GM18867 (cell line): Measurements from ENCODE around the gene MYPOP.

Experiments
- ATAC-seq: cut with Tn5 transposase; IDR thresholded peaks from one replicate; pipeline ENCODE4 v1.9.1; 2021; ENCODE audit warnings: mild to moderate bottlenecking, moderate library complexity; ENCODE audit not compliant: unreplicated experiment

MYPOP gene

DNA sequence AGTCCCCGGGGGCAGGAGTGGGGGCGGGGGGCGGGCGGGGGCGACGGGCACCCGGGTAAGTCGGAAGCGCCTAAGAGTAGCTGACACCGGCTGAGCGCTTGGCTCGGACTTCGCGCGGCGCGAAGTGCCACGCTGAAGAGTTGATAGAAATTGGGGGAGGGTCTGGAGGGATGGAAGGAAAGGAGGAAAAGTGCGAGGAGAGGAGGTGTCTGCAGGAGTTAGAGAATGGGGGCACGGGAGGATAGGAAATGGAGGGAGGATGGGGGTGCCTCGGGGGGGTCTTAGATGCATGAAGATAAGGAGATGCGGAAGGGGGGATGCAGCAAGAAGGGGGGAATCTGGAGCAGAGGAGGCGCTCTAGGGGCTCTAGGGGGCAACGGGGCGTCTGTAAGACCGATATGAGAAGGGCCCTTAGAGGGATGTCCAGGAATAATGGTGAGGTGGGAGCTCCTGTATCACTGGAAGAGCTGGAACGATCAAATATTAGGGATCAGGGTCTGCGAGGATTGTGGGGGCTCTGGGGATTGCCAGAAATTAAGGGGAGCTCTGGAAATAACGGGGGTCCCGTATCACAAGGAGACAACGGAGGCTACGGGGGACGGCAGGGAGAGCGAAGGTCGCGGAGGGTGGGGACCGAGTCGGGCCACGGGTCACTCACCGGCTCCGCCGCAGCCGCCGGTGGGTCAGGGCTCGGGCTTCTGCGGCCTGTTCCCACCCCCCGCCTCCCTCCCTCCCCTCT, at the start of gene MYPOP:
Gene MYPOP (minus strand): TSS at position 702 of the 739 bp plus-strand sequence. CDS start 840 bp downstream, outside the sequence.
- ATAC-seq: no peak

DNA sequence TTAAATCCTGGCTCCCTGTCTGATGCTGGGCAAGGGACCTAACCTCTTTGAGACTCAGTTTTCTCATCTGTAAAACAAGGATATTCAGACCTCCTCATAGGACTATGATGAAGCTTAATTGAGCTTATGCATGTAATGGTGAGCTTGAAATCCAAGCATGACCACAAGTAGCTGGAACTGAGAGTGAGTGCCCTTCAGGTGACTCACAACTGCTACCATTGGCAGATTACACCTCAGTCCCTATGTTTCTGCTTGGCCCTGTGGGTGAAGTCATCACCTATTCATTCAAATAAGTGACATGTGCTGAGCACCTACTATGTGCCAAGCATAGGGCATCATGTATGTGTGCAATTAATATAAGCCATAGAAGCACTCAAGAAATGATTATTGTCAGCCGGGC, 45.5 kb upstream of the MYPOP start:
- no peak for ATAC-seq

- no peak for ATAC-seq
These were observed 38.0 kb upstream of the MYPOP start for GRCh38 chr19:45940515-45940805.

DNA sequence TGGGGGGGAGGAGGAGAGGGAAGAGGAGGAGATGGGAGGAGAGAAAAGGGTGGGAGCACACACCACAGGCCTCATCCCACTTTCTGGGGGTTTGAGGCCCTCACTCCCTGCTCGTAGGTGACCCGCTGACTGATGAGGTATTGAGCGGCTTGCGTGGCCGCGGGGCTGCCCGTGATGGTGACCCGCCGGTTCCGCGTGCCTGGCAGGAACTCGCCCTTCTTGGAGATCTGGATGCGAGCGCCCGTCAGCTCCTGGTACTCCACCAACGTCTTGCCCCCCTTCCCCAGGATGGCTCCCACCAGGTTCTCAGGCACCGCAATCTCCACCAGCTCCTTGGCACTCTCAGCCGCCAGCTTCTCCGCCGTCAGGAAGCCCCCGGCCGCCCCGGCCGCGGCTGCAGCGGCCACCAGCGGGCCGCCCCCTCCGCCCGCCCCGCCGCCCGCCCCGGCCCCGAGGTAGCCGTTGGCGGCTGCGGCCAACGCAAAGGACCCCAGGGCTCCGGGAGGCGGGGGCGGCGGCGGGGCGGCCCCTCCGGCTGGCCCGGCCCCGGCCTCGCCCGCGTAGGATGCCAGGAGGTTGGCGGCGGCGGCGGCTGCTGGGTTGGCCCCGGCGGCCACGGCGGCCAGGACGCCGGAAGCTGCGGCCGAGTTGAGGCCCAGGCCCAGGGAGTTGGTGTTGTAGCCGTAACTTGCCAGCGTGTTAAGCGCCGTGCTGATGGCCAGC, 37.5 kb upstream of the MYPOP start:
- no peak for ATAC-seq

- no peak for ATAC-seq
These were observed 36.4 kb upstream of the MYPOP start for GRCh38 chr19:45938733-45939319.

GRCh38 chr19:45935267-45935666, 32.9 kb upstream of the MYPOP start:
- ATAC-seq: no peak

DNA sequence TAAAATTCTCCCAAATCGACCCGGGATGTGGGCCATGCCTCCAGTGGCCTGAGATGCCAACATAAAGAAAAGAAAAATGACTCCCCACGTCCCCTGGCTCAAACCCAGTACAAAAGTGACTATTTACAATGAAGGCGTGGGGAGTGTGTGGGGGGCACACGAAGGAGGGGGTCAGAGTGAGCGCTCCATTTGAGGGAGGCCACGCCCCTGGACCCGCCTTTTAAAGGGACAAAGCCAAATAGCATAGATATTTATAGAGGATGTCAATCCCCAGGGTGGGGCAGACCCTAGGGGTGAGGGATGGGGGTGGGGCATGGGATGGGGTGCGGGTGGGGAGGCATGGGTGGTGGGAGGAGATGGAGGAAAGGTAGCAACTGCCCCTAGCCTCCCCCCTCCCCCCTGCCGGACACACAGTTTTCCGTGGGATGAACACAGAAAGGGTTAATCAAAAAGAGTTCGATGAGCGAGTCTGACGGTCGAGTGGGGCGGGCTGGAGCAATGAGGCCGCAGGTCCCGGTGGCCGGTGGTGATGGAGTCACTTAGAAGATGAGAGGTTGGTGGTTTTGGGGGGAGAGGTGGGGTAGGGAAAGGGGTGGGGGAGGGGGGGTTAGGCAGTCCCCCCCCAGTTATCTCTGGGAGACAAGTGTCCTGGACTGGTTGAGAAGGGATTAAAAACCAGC, 32.3 kb upstream of the MYPOP start:
- no peak for ATAC-seq

- ATAC-seq: no peak
These were observed 31.3 kb upstream of the MYPOP start for GRCh38 chr19:45933759-45934158.

- no peak for ATAC-seq
These were observed 28.6 kb upstream of the MYPOP start for GRCh38 chr19:45931055-45931454.

DNA sequence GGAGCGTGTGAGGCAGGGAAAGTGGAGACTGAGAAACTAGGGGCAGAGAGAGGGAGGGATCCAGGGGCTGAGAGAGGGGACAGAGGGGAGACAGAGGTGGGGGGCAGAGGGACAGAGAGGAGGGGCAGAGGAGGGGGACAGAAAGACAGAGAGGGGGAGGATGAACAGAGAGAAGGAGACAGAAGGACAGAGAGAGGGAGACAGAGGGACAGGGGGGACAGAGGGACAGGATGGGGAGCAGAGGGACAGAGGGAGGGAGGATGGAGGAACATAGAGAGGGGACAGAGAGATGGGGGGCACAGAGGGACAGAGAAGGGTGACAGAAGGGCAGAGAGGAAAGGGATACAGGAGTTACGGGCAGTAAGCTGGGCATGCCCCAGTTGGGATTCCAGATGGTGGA, 26.8 kb upstream of the MYPOP start:
- no peak for ATAC-seq

GRCh38 chr19:45927565-45928261, 25.3 kb upstream of the MYPOP start:
- ATAC-seq: peak; percentile 79

DNA sequence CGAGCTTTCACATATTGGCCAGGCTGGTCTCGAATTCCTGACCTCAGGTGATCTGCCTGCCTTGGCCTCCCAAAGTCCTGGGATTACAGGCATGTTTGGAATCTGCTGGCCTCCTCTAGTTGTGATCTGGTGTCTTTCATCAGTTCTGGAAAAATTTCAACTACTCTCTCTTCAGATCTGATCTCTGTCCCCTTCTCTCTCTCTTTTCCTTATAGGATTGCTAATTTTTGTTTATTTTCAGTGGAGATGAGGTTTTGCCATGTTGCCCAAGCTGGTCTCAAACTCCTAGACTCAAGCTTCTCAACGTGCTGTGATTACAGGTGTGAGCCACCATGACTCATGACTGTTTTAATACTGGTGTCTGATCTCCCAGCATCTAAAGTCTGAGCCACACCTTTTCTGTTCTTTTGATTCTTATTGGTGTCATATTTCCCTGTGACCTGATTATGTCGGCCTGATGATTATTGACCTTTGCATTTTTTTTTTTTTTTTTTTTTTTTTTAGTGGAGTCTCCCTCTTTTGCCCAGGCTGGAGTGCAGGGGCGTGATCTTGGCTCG, 22.6 kb upstream of the MYPOP start:
- ATAC-seq: no peak

GRCh38 chr19:45922281-45922680, 19.9 kb upstream of the MYPOP start:
- no peak for ATAC-seq

DNA sequence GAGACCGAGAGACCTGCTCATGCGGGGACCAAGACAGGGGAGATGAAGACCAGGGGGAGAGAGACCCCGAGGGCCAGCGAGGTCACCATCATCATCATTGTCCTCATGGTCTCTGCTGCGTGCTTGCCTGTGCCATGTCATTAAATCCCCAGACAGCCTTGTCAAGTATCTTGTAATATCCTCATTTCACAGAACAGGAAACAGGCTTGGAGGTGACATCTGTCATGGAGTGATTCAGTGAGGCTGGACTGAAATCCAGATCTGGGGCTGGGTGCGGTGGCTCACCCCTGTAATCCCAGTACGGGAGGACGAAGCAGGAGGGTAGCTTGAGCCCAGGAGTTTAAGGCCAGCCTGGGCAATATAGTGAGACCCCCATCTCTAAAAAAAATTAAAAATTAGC, 18.0 kb upstream of the MYPOP start:
- ATAC-seq: no peak

DNA sequence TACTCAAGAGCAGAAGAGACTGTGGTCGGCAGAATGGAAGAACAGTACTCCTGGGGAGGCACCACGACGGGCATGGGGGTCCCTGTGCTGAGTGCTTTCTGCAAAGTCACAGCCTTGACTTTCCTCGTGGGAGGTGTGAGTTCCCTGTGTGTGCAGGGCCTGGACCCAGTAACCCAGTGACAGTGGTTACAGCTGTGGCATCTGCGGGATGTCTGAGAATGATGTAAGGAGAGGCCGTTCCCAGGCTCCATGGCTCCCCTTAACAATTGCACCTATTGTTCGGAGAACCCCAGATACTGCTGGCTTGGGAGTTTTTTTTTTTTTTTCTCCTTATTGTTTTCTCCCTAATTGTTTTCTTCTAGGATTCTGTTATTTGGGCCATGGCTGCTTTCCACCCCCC, 17.3 kb upstream of the MYPOP start:
- ATAC-seq: no peak

GRCh38 chr19:45918721-45919120, 16.3 kb upstream of the MYPOP start:
- no peak for ATAC-seq

GRCh38 chr19:45917421-45918091, 15.1 kb upstream of the MYPOP start:
- no peak for ATAC-seq

DNA sequence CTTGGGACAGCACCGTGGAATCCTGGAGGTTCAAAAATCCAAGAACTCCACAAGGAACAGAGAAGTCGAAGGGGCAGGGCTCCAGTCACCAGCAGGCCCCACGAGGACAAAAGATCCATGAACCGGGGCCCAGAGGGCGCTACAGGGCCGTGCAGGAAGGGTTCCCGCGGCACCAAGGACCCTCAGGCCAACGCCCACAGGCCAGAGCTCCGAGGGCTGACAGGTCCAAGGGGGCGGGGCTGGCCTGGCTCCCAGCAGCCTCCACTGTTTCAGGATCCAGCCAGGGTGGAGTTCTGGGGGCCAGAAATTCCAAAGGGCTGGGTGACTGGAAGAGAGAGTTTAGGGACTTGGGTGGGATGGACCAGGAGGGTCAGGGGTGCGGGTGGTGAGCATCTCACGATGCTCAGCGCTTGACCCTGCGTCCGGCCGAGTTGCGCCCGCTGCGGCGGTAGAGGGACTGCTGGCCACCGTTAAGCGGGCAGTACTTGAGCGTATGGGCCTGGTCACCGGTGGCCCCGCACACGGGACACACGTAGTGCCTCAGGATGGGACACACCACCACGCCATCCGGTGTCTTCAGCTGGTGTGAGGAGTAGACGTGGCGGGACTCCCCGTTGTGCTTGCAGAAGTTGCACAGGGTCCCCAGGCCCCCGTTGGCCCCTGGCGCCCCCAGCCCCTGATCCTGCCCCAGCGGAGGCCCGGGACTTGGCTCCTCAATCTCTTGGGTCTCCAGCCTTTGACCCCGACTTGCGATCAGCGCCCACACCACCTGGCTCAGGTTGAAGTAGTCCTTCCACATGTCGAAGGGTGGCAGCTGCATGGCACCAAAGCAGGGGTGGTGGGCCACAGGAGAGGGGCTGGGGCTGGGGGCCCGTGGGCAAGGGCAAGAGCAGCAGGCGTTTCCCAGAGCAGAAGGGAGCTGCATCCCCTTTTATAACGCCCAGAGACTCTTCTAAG, 11.7 kb upstream of the MYPOP start, which contains the start of gene NANOS2:
Gene NANOS2 (minus strand): TSS at position 905 of the 957 bp plus-strand sequence. CDS start 85 bp downstream, at position 820.
- ATAC-seq: no peak

GRCh38 chr19:45911291-45911690, 8.9 kb upstream of the MYPOP start:
- no peak for ATAC-seq
